AG09309 (cell line): ENCODE results near the gene CSRP3.

Experiments
- DNase-seq: peaks from one replicate; pipeline ENCODE4 v3.0.0-alpha.2; 2010; ENCODE audit warnings: low read depth
- H3K4me3 ChIP-seq: 2 replicates; pipeline ENCODE4 v1.5.1; 2011; ENCODE audit warnings: mild to moderate bottlenecking, low read depth, low read length, moderate library complexity; ENCODE audit not compliant: control insufficient read depth
- TF ChIP-seq, protein P1 (sequence below): IDR thresholded peaks from 2 replicates; pipeline ENCODE4 v1.5.1; 2011; ENCODE audit warnings: mild to moderate bottlenecking, low read depth, low read length, inconsistent platforms; ENCODE audit not compliant: insufficient read depth, control insufficient read depth; ENCODE audit errors: missing control alignments

CSRP3 gene

DNA sequence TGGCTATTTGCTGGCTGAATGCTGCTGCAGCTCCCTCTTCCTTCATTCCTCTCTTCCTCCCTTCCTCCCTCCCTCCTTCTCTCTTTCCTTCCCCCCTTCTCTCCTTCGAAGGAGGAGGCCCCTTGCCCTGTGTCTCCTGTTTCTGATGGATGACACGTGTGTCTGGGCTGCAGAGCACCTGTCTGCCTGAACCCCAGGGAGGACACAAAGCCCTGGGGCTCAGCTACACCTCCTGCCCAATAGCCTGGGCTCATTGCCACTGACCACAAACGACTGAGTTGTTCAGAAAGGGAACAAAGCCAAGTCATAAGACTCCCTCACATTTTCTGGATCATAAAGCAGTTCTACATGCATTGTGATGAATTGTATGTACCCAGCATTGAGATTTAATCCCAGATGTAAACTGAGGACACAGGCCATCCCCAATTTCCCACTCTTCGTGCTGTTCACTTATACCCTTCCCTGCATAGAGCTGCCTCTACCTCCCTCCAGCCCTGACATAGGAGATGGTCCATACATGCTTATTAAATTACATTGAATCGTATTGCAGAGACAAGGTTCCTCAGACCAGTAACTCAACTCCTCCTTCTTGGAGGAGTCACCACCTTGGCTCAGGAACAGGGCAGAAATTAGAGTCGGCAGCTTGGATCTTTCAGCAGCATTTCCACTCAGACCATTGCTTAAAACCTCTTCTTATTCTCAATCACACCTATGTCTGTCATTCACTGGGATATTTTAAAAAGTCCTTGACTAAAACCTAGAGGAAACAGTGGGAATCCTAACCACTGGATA is 1.2 kb downstream of the CSRP3 start:
- DNase-seq, result peak; percentile 18
- H3K4me3 ChIP-seq, result no peak overlapping the region
- TF ChIP-seq, protein P1, sequence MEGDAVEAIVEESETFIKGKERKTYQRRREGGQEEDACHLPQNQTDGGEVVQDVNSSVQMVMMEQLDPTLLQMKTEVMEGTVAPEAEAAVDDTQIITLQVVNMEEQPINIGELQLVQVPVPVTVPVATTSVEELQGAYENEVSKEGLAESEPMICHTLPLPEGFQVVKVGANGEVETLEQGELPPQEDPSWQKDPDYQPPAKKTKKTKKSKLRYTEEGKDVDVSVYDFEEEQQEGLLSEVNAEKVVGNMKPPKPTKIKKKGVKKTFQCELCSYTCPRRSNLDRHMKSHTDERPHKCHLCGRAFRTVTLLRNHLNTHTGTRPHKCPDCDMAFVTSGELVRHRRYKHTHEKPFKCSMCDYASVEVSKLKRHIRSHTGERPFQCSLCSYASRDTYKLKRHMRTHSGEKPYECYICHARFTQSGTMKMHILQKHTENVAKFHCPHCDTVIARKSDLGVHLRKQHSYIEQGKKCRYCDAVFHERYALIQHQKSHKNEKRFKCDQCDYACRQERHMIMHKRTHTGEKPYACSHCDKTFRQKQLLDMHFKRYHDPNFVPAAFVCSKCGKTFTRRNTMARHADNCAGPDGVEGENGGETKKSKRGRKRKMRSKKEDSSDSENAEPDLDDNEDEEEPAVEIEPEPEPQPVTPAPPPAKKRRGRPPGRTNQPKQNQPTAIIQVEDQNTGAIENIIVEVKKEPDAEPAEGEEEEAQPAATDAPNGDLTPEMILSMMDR, result no peak

DNA sequence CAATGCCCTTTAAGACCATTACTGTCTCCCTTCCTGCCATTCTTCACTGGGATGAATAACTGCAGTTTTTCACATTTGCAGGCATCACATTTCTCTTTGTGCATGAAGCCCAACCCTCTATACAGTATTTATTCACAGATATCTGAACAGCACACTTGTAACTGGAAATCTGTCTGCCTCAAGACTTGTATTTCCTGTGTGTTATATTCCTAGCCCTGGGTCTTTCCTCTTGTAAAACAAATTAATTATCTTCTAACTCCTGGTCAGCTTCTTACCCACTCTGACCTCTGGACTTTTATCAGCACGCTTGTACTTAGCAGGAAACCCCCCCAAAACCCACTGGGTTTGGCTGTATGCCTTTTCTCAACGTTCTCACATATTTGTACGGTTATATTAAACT is 2.0 kb downstream of the CSRP3 start:
- no peak for DNase-seq
- TF ChIP-seq, protein P1, result no peak
- H3K4me3 ChIP-seq, result no peak overlapping the region

DNA sequence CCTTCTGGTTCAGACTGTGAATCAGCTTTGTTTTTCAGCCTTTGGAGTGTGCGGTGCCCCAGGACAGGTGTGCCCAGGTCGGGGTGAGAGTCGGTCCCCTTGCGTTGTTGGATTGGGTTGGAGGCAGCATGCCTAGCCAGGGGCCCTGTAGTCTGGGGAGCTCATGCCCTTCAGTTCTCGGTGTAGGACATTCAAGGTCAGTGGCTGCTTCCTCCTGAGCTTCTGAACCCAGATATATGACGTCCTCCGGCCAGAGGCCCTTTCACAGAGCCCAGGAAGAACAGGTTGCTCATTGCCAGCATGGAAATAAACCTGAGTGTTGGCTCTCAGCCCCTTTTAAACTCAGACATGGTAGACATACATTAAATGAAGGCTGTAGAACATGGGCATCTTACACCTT is 2.7 kb downstream of the CSRP3 start:
- TF ChIP-seq, protein P1, result no peak
- no peak for DNase-seq

DNA sequence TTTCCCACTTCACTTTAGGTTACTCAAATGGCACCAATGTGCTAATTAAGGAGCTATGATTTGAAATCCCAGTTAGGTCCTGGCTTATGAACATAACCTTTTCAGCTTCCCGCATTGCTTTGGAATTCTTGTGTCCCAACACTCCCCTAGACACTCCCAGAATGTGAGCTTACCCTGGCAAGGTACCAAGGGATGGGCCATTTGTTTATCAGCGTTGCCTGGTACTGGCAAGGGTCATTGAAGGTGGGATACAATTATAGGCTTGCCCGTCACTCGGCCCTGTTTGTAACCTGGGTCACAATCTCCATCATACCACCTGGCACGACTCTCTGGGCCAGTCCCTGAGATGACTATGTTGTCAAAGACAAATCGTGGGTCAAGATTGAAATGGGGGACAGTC is 5.4 kb downstream of the CSRP3 start:
- no peak for DNase-seq
- no peak overlapping the region for H3K4me3 ChIP-seq
- TF ChIP-seq, protein P1, result no peak

More for the DNA sequence above, 2.7 kb downstream of the CSRP3 start:
- no peak overlapping the region for H3K4me3 ChIP-seq

DNA sequence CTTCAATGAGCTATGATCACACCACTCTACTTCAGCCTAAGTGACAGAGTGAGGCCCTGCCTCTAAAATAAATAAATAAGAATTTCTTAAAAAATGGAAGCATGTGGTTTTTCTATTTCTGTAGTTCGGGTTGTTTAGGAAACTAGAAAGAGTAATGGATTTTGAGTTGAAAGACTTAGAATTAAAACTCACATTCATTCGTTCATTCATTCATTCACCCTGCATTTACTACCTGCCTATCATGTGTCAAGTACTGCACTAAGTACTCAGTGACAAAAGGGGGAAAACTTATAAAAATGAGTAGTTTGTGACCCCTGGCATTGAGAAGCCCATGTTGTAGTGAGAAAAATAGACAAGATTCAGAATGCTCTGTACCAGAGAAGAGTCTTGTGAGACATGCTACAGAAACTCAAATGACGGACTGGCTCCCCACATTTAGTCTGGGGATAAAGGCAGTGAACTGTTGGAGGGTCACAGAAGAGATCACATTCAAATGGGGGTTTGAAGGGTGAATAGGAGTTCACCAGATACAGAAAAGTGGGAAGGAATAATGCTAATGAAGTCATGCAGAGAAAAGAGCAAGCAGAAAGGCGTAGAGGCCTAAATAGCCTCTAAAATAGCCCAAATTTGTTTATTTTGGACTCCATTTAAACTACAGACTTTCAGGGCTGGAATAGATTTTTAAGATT is 7.0 kb downstream of the CSRP3 start:
- no peak for DNase-seq
- TF ChIP-seq, protein P1, result no peak
- no peak overlapping the region for H3K4me3 ChIP-seq

DNA sequence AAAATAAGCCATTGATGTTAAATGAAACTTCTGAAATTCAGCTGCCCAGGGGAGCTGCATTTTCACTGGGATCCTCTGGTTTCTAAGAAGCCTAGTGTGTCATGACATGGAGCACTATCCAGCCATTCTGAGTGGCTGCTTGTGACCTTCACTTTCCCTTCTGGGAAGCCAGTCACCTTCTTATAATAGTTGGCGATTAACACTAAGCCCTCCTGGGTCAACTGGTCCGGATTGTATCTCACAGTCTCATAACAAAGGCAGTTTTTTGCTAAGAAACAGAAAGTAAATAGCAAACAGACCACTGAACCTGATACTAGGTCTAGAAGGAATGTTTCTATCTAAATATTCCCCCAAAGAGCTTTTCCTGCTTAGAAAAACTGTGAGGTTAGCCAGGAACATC is 7.9 kb downstream of the CSRP3 start:
- TF ChIP-seq, protein P1, result no peak
- no peak for DNase-seq
- no peak overlapping the region for H3K4me3 ChIP-seq
